Naive B cell (primary cell): ENCODE data around the gene VASN. TPM values are rescaled to one million over a fixed set of nuclear protein-coding genes. Genes with fewer than 3 reads are reported as not detected.
A peak's percentile ranks its signal among the peaks of the same experiment; 100 is the strongest.

Experiments used
- ATAC-seq, 2 donors: fragments of 150-1000 bp; cut with Tn5 transposase; 2 replicates each; pipeline ENCODE4 v1.10.0; 2021; ENCODE audit warnings: low read depth in 2 of 2, mild to moderate bottlenecking in 2 of 2, moderate library complexity in 2 of 2
- DNase-seq: peaks from one replicate; pipeline ENCODE4 v3.0.0; 2022
- H3K27ac Mint-ChIP-seq, 6 donors: one replicate each; pipeline ENCODE4 v1.8.0; 2020 to 2022; ENCODE audit warnings: mild to moderate bottlenecking in 6 of 6, mixed read lengths in 6 of 6, moderate library complexity in 5 of 6, inconsistent platforms in 2 of 6
- H3K27me3 Mint-ChIP-seq, 3 donors: one replicate each; pipeline ENCODE4 v1.8.0; 2021 to 2022; ENCODE audit warnings: mixed read lengths in 3 of 3, mild to moderate bottlenecking in 1 of 3
- H3K36me3 Mint-ChIP-seq, 2 donors: one replicate each; pipeline ENCODE4 v1.8.0; 2020 to 2022; ENCODE audit warnings: mixed read lengths in 2 of 2, inconsistent platforms in 1 of 2, mild to moderate bottlenecking in 1 of 2
- H3K4me1 Mint-ChIP-seq, 3 donors: one replicate each; pipeline ENCODE4 v1.8.0; 2020 to 2022; ENCODE audit warnings: mixed read lengths in 3 of 3, inconsistent platforms in 1 of 3, mild to moderate bottlenecking in 1 of 3, moderate library complexity in 1 of 3
- H3K4me3 Mint-ChIP-seq, 8 donors: one replicate each; pipeline ENCODE4 v1.8.0; 2020 to 2022; ENCODE audit warnings: mild to moderate bottlenecking in 8 of 8, mixed read lengths in 8 of 8, moderate library complexity in 8 of 8, inconsistent platforms in 2 of 8
- H3K9me3 Mint-ChIP-seq, 7 donors: one replicate each; pipeline ENCODE4 v1.8.0; 2020 to 2022; ENCODE audit warnings: mixed read lengths in 7 of 7, mild to moderate bottlenecking in 5 of 7, inconsistent platforms in 2 of 7, moderate library complexity in 1 of 7
- polyA plus RNA-seq, 6 donors: library from polyadenylated mRNA; unstranded; fragments of 300-500 nt; fragmentation: Illumina TruSeq; gene quantifications; one replicate each; pipeline ENCODE4 v1.2.3, GENCODE V29; 2021; ENCODE audit warnings: low read depth in 6 of 6

VASN gene
- polyA plus RNA-seq, 6 donors from 2014 or later: 0.13 to 0.21 (median 0.16) TPM; not detected in 3

DNA sequence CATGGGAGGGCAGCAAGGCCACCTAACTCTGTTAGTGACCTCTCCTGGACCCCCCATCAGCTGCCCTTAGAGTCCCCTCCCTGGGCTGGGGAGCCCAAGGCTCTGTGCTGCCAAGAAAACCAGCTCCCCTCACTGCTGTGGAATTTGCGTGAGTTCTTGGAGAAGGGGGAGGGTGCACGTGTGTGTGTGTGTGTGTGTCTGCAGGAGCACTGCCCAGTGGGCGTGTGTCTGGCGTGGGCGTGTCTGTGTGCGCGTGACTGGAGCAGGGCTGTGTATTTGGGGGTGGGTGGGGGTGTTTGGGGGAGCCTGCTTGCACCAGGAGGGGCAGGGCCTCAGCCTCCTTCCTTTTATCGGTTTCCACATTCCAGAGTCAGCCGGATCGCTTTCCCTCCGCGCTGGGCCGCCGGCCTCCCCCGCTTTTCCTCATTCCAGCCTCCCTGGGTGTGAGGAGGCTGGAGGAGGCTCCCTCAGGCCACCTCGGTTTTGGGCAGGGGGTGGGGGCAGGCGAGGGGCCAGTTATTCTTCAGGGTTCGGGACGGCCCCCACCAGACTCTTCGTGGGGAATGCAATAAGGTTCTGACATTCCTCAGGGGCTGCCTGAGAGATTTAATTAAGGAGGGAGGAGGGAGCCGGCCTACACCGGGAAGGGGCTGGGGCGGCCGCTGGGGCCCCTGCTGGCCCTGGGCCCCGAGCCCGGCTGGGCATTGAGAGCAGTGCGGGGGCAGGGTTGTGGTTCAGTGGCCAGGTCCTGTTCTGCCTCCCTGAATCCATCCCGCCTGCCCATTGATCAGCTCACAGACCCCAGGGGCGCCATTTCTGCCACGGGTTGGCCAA, 2.5 kb downstream of the VASN start:
- H3K9me3 Mint-ChIP-seq: no peaks in the 10 kb centered on the region
- H3K27me3 Mint-ChIP-seq: no peaks in the 10 kb centered on the region
- no peak overlapping the region for H3K4me3 Mint-ChIP-seq
- H3K27ac Mint-ChIP-seq: no peak overlapping the region
- H3K4me1 Mint-ChIP-seq: peaks cover 4 to 28% (median 23%) of the 10 kb centered on the region in 3 donors
- DNase-seq (no peak), ATAC-seq (no peak)
- no peaks in the 10 kb centered on the region for H3K36me3 Mint-ChIP-seq

GRCh38 chr16:4375717-4376116, 4.1 kb downstream of the VASN start:
- H3K9me3 Mint-ChIP-seq: no peaks in the 10 kb centered on the region
- no peaks in the 10 kb centered on the region for H3K27me3 Mint-ChIP-seq
- peak overlapping the region in 1 of 8 donors; percentile 44 for H3K4me3 Mint-ChIP-seq
- H3K27ac Mint-ChIP-seq: peak overlapping the region in 1 of 6 donors; percentile 40
- no peak for DNase-seq
- no peak for ATAC-seq
- H3K4me1 Mint-ChIP-seq: peaks cover 4 to 32% (median 23%) of the 10 kb centered on the region in 3 donors
- no peaks in the 10 kb centered on the region for H3K36me3 Mint-ChIP-seq

GRCh38 chr16:4376126-4376892, 4.7 kb downstream of the VASN start:
- Mint-ChIP-seq H3K4me1 (peaks cover 4 to 32% (median 18%) of the 10 kb centered on the region in 3 donors), H3K27me3 (no peaks in the 10 kb centered on the region), H3K36me3 (no peaks in the 10 kb centered on the region), H3K4me3 (no peak overlapping the region), H3K9me3 (no peaks in the 10 kb centered on the region), H3K27ac (peak overlapping the region in 1 of 6 donors; percentile 40)
- no peak for ATAC-seq
- DNase-seq: no peak

DNA sequence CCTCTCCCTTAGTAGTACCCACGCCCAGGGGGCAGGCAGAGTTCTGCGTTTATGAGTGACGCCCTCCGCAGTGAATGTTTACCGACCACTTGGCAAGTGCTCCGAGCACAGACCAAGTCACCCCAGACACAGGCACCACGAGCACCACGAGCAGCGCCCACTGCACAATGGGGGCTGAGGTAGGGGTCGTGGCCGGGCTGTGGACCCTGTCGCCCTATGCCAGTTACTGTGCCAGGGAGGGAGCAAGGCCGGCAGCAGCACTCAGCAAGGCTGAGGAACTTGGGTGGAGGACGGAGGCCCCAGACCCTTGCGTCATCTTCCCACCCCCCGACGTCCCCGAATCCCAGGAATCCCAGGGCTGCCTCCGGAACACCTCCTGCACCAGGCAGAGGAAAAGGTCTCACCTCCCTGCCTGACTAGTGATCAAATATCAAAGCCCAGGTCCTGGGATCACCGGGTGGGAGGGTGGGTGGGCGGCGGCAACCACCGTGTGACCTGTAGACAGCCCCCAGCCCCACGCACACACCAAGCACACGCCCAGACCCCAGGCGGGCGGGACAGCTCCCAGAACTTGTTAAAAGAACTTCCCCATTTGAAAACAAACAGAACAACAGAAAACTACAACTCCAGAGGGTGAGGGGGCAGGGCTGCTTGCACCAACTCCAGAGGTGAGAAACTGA, 5.4 kb downstream of the VASN start:
- Mint-ChIP-seq H3K4me1 (peaks cover 4 to 32% (median 17%) of the 10 kb centered on the region in 3 donors), H3K36me3 (no peaks in the 10 kb centered on the region), H3K4me3 (peak overlapping the region in 1 of 8 donors; percentile 37), H3K27me3 (no peaks in the 10 kb centered on the region), H3K27ac (peak overlapping the region in 1 of 6 donors; percentile 40), H3K9me3 (no peaks in the 10 kb centered on the region)
- ATAC-seq: no peak
- DNase-seq: no peak

- H3K27ac Mint-ChIP-seq: peak overlapping the region in 1 of 6 donors; percentile 11
- ATAC-seq (no peak), DNase-seq (no peak)
- no peak overlapping the region for H3K4me3 Mint-ChIP-seq
- no peaks in the 10 kb centered on the region for H3K9me3 Mint-ChIP-seq
- no peaks in the 10 kb centered on the region for H3K36me3 Mint-ChIP-seq
- H3K4me1 Mint-ChIP-seq: peaks cover 4 to 26% (median 11%) of the 10 kb centered on the region in 3 donors
- no peaks in the 10 kb centered on the region for H3K27me3 Mint-ChIP-seq
Measured at GRCh38 chr16:4377573-4378154, 6.0 kb downstream of the VASN start.

- Mint-ChIP-seq H3K9me3 (no peaks in the 10 kb centered on the region), H3K36me3 (peaks cover 0 to 3% of the 10 kb centered on the region in 2 donors), H3K27ac (peak overlapping the region in 1 of 6 donors; percentile 51), H3K4me3 (no peak overlapping the region), H3K27me3 (no peaks in the 10 kb centered on the region), H3K4me1 (peaks cover 5 to 20% (median 7%) of the 10 kb centered on the region in 3 donors)
- ATAC-seq (no peak), DNase-seq (no peak)
Measured at GRCh38 chr16:4378161-4378666, 6.6 kb downstream of the VASN start.

DNA sequence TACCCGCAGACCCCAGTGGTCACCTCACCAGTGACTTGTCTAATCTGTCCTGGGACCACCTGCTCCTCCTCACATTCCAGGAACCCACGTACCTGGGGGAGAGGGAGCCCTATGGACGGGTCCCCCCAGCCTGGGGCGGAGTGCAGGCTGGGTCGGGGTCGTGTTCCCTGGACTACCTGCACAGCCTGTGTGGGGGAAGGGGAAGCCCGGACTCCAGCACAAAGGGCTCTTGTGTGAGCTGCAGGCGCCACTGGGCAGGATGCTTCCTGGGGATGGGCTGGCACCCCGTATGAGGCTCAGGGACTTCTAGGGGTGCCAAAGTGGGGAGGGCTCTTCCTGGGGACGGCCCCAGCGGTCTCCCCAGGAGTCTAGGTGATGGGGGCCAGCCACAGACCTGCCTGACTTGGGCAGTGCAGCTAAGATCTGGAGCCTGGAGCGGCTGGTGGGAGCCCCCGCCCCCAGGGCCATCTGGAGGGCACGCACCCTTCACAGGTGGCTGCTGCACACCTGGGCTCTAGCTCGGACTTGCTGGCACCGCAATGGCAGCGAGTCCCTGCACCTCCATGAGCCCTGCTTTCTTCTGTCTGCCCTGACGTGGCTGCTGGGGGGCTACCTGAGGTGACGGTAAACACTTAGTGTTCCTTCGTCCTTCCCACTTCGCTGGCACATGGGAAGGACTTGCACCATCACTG, 7.5 kb downstream of the VASN start:
- peak overlapping the region in 1 of 6 donors; percentile 51 for H3K27ac Mint-ChIP-seq
- peaks cover 0 to 7% of the 10 kb centered on the region in 2 donors for H3K36me3 Mint-ChIP-seq
- DNase-seq (no peak), ATAC-seq (no peak)
- H3K4me1 Mint-ChIP-seq: peaks cover 3 to 11% (median 4%) of the 10 kb centered on the region in 3 donors
- H3K27me3 Mint-ChIP-seq: no peaks in the 10 kb centered on the region
- no peaks in the 10 kb centered on the region for H3K9me3 Mint-ChIP-seq
- peak overlapping the region in 1 of 8 donors; percentile 29 for H3K4me3 Mint-ChIP-seq

DNA sequence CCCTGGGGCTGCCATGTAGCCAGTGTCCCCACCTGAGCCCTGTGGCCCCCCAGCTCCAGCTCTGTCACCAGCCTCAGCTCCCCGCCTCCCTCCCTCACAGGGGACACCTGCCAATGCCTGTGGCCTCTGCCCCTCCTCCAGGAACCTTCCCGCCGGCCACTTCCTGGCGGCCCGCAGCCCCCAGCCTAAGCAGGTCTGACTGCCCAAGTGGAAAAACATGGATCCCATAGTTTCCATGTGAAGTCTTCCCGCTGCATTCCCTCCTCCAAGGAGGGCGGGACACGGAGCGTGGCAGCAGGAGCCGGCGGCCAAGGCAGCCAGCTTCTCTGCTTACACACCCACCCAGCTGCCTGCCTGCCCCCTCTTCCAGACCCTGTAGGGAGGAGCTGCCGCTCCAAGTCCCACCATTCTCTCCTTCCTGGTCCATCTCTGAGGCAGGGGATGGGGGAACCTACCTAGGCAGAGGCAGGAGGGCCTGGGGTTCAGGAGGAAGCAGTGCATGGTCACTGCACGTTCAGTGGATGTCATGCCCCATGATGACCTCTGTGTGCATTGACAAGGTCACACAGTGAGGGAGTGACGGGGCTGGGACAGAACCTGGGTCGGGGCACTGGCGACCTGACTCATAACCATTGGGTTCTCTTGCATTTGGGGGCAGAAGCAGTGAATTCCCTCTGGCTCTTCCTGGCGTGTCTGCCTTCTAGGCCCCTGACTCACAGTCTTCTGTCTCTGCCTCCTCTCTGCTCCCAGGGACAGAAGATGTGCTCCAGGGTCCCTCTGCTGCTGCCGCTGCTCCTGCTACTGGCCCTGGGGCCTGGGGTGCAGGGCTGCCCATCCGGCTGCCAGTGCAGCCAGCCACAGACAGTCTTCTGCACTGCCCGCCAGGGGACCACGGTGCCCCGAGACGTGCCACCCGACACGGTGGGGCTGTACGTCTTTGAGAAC, 8.7 kb downstream of the VASN start:
- H3K27ac Mint-ChIP-seq: peak overlapping the region in 1 of 6 donors; percentile 60
- peaks cover 0 to 7% of the 10 kb centered on the region in 2 donors for H3K36me3 Mint-ChIP-seq
- no peaks in the 10 kb centered on the region for H3K27me3 Mint-ChIP-seq
- DNase-seq: no peak
- ATAC-seq: no peak
- H3K4me1 Mint-ChIP-seq: peaks cover 0 to 11% (median 4%) of the 10 kb centered on the region in 3 donors
- peak overlapping the region in 2 of 8 donors; percentile 19 to 70 for H3K4me3 Mint-ChIP-seq
- H3K9me3 Mint-ChIP-seq: no peaks in the 10 kb centered on the region

DNA sequence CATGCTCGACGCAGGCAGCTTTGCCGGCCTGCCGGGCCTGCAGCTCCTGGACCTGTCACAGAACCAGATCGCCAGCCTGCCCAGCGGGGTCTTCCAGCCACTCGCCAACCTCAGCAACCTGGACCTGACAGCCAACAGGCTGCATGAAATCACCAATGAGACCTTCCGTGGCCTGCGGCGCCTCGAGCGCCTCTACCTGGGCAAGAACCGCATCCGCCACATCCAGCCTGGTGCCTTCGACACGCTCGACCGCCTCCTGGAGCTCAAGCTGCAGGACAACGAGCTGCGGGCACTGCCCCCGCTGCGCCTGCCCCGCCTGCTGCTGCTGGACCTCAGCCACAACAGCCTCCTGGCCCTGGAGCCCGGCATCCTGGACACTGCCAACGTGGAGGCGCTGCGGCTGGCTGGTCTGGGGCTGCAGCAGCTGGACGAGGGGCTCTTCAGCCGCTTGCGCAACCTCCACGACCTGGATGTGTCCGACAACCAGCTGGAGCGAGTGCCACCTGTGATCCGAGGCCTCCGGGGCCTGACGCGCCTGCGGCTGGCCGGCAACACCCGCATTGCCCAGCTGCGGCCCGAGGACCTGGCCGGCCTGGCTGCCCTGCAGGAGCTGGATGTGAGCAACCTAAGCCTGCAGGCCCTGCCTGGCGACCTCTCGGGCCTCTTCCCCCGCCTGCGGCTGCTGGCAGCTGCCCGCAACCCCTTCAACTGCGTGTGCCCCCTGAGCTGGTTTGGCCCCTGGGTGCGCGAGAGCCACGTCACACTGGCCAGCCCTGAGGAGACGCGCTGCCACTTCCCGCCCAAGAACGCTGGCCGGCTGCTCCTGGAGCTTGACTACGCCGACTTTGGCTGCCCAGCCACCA, 9.7 kb downstream of the VASN start:
- no peak for DNase-seq
- H3K27ac Mint-ChIP-seq: peak overlapping the region in 2 of 6 donors; percentile 68 to 78
- no peaks in the 10 kb centered on the region for H3K9me3 Mint-ChIP-seq
- no peaks in the 10 kb centered on the region for H3K27me3 Mint-ChIP-seq
- no peak for ATAC-seq
- H3K36me3 Mint-ChIP-seq: peaks cover 0 to 7% of the 10 kb centered on the region in 2 donors
- peaks cover 0 to 11% (median 4%) of the 10 kb centered on the region in 3 donors for H3K4me1 Mint-ChIP-seq
- H3K4me3 Mint-ChIP-seq: no peak overlapping the region

- peaks cover 0 to 7% of the 10 kb centered on the region in 2 donors for H3K36me3 Mint-ChIP-seq
- H3K27me3 Mint-ChIP-seq: no peaks in the 10 kb centered on the region
- peak overlapping the region in 3 of 6 donors; percentile 41 to 78 (median 68) for H3K27ac Mint-ChIP-seq
- H3K4me3 Mint-ChIP-seq: no peak overlapping the region
- ATAC-seq (peak in 1 of 2 donors; percentile 8), DNase-seq (no peak)
- H3K9me3 Mint-ChIP-seq: no peaks in the 10 kb centered on the region
- H3K4me1 Mint-ChIP-seq: peaks cover 0 to 11% (median 4%) of the 10 kb centered on the region in 3 donors
Measured at GRCh38 chr16:4381935-4382794, 10.5 kb downstream of the VASN start.
